ENCODE results near the gene UBXN2A. TPM values are rescaled to one million over a fixed set of nuclear protein-coding genes. Genes with fewer than 3 reads are reported as not detected.

Gene UBXN2A
- total and polyA plus RNA-seq, 2 of the 8 experiments (the other 6 are each of a cell fraction or from before 2014, with no cell fraction given) = 3.6 to 20.4 TPM

- TF ChIP-seq BCL11A (IDR thresholded peaks at IDR 0.05; ENCODE audit: low read depth in 2 of 2, low read length in 2 of 2) (no peak), ZNF274 (IDR thresholded peaks at IDR 0.05; ENCODE audit: borderline replicate concordance, extremely low read depth, low read length) (no peak), ATF2 (IDR thresholded peaks at IDR 0.05; ENCODE audit: low read length) (no peak), RAD21 (IDR thresholded peaks at IDR 0.05 in 1 of 2, conservative IDR thresholded peaks at IDR 0.05 in 1 of 2; ENCODE audit: low read depth in 2 of 2, low read length in 2 of 2) (no peak), TCF12 (IDR thresholded peaks at IDR 0.05; ENCODE audit: low read depth, low read length) (no peak), TBP (IDR thresholded peaks at IDR 0.05; ENCODE audit: low read depth, low read length) (no peak), HDAC6 (IDR thresholded peaks at IDR 0.05; ENCODE audit: low read depth, low read length) (no peak), SIRT6 (IDR thresholded peaks at IDR 0.05; ENCODE audit: low read length) (no peak)
These were observed 36.6 kb downstream of the UBXN2A start (continued) for GRCh38 chr2:23976883-23977282.

Data from H1 (cell line).